Activated naive CD4-positive, alpha-beta T cell treated with anti-CD3 and anti-CD28 coated beads, Interleukin-2, amount 50 U/mL, for 16 hours (primary cell): Measurements from ENCODE around the gene MYO5B.

Experiments used
- DNase-seq: peaks from one replicate; pipeline ENCODE4 v3.0.0-alpha.2; 2020

The MYO5B gene

GRCh38 chr18:49961271-49961670 lies 233.7 kb downstream of the MYO5B start:
- no peak for DNase-seq

GRCh38 chr18:49960376-49960775 lies 234.6 kb downstream of the MYO5B start:
- DNase-seq, result no peak

- no peak for DNase-seq
Measured at GRCh38 chr18:49959176-49959575, 235.8 kb downstream of the MYO5B start.

- no peak for DNase-seq
Measured at GRCh38 chr18:49955263-49955662, 239.7 kb downstream of the MYO5B start.

- DNase-seq, result no peak
Measured at GRCh38 chr18:49953391-49953790, 241.6 kb downstream of the MYO5B start.

- no peak for DNase-seq
Measured at GRCh38 chr18:49949951-49950395, 245.0 kb downstream of the MYO5B start.

- no peak for DNase-seq
Measured at GRCh38 chr18:49948975-49949374, 246.0 kb downstream of the MYO5B start.

- DNase-seq, result no peak
Measured at GRCh38 chr18:49944663-49945062, 250.3 kb downstream of the MYO5B start.

- no peak for DNase-seq
Measured at GRCh38 chr18:49936821-49937220, 258.1 kb downstream of the MYO5B start.

- DNase-seq, result no peak
Measured at GRCh38 chr18:49935215-49935614, 259.7 kb downstream of the MYO5B start.

GRCh38 chr18:49934457-49934856 lies 260.5 kb downstream of the MYO5B start:
- DNase-seq, result no peak

- DNase-seq, result no peak
Measured at GRCh38 chr18:49933530-49934128, 261.3 kb downstream of the MYO5B start.

GRCh38 chr18:49931760-49932159 lies 263.2 kb downstream of the MYO5B start:
- no peak for DNase-seq

GRCh38 chr18:49931179-49931578 lies 263.8 kb downstream of the MYO5B start:
- no peak for DNase-seq

GRCh38 chr18:49926106-49926745 lies 268.7 kb downstream of the MYO5B start:
- DNase-seq, result no peak

- DNase-seq, result no peak
Measured at GRCh38 chr18:49924293-49924983, 270.5 kb downstream of the MYO5B start.

- DNase-seq, result no peak
Measured at GRCh38 chr18:49922228-49922627, 272.7 kb downstream of the MYO5B start.

GRCh38 chr18:49921318-49921985 lies 273.5 kb downstream of the MYO5B start:
- no peak for DNase-seq

- no peak for DNase-seq
Measured at GRCh38 chr18:49920731-49921130, 274.2 kb downstream of the MYO5B start.

- no peak for DNase-seq
Measured at GRCh38 chr18:49917742-49918141, 277.2 kb downstream of the MYO5B start.

GRCh38 chr18:49915352-49915751 lies 279.6 kb downstream of the MYO5B start:
- no peak for DNase-seq

GRCh38 chr18:49913221-49913620 lies 281.7 kb downstream of the MYO5B start:
- DNase-seq, result no peak

GRCh38 chr18:49911427-49911826 lies 283.5 kb downstream of the MYO5B start:
- DNase-seq, result no peak

GRCh38 chr18:49910986-49911385 lies 284.0 kb downstream of the MYO5B start:
- DNase-seq, result no peak
